Measurements from ENCODE around the gene DAGLA.

Gene DAGLA

GRCh38 chr11:61710019-61710418, 29.8 kb downstream of the DAGLA start:
- no peak for DNase-seq (ENCODE audit: low spot score)

DNA sequence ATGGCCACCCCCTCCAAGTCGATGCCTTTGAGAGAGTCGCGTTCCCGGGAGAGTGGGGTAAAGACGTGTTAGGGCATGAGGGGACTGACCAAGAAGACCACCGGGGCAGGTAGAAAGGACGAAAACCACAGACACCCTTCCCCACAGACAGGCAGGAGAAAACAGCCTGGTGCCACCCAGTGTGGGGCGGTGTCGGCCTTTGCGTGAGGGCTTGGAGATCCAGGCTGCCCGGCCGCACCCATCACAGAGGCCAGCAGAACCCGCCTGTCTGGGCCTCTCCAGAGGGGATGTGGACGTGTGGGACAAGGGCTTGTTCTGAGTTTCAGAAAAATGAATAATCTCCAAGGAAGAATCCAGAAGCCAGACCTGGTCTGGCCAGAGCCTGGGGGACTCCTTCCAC, 30.8 kb downstream of the DAGLA start:
- no peak for DNase-seq (ENCODE audit: low spot score)

GRCh38 chr11:61711498-61711897, 31.3 kb downstream of the DAGLA start:
- no peak for DNase-seq (ENCODE audit: low spot score)

- DNase-seq (ENCODE audit: low spot score) = no peak
These were observed 32.1 kb downstream of the DAGLA start for GRCh38 chr11:61712314-61712713.

- no peak for DNase-seq (ENCODE audit: low spot score)
These were observed 32.7 kb downstream of the DAGLA start for GRCh38 chr11:61712846-61713245.

DNA sequence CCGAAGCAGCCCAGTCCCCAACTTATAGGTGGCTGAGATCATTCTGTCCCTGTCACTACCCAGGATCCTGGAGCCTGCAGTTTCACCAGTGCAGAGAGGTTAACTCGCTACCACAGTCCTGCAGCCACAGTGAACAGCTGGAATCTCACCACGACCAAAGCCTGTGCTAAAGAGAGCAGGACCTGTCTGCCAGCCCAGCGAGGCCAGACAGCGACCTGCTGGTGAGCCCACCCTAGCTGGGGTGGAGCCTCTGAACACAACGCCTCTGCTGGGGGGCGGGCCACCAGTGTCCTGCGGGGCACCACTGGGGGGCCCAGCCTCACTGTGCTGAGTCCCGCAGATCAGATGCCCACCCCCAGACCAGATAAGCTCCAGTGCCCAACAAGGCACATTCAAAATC, 33.3 kb downstream of the DAGLA start:
- DNase-seq (ENCODE audit: low spot score) = no peak

- no peak for DNase-seq (ENCODE audit: low spot score)
These were observed 33.7 kb downstream of the DAGLA start for GRCh38 chr11:61713906-61714305.

- DNase-seq (ENCODE audit: low spot score) = no peak
These were observed 34.1 kb downstream of the DAGLA start for GRCh38 chr11:61714316-61714715.

- no peak for DNase-seq (ENCODE audit: low spot score)
These were observed 34.7 kb downstream of the DAGLA start for GRCh38 chr11:61714916-61715315.

- no peak for DNase-seq (ENCODE audit: low spot score)
These were observed 35.7 kb downstream of the DAGLA start for GRCh38 chr11:61715867-61716266.

DNA sequence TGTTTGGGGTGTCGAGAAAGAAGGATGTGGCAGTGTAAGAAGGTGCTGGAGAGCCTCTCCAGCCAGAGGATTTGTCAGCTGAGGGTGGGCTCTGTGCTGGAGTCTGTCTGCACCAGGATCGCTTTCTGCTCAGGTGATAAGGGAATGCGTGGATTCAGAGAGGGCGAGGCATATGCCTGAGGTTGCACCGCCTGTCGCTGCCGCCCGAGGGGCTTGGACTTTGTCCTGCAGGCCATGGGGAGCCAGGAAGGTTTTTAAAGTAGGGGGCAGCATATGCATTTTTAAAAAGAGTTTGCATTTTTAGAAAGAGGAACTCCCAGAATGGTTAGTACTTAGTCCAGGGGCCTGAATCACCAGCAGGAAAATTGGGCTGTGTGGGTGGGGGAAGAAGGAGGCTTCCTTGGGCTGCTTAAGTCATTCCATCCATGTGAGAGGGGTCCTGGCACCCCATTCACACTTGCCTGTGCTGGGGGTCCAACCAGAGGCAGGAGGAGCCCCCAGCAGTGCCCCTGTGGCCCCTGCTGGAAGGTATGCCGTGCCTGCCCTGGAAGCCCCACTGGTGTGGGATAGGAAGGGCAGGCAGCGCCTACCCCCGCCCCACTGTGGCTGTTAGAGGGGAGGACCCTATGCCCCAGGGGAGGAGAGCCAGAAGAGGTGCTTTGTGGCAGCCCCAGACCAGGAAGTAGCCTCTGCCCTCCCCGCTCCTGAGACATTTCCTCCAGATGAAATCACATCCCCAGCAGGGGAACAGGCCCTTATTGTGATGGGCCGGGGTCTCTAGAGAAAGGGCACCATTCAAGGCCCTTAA, 36.5 kb downstream of the DAGLA start:
- DNase-seq (ENCODE audit: low spot score) = no peak

- DNase-seq (ENCODE audit: low spot score) = no peak
These were observed 37.3 kb downstream of the DAGLA start for GRCh38 chr11:61717286-61718033.

DNA sequence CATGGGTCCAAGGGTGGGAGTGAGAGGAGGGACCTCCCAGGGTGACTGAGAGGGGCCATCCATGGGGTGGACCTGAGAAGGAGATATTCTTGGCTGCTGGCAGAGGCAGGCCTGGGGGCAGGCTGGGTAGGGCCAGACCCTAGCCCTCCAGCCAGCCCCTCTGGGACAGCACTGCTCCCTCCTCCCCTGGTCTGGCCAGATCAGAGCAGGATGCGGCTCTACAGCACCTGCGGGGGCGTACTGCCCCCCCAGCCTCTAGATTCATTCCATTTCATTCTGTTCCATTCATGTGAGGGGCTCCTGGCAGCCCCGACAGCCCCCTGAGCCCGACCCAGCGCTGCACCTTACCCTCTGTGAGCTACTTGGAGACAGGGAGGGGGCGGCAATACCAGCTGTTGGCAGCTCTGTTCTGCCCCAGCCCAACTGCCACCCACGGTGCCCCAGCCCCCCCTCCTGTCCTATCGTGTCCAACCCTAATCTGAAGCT, 37.9 kb downstream of the DAGLA start:
- no peak for DNase-seq (ENCODE audit: low spot score)

DNA sequence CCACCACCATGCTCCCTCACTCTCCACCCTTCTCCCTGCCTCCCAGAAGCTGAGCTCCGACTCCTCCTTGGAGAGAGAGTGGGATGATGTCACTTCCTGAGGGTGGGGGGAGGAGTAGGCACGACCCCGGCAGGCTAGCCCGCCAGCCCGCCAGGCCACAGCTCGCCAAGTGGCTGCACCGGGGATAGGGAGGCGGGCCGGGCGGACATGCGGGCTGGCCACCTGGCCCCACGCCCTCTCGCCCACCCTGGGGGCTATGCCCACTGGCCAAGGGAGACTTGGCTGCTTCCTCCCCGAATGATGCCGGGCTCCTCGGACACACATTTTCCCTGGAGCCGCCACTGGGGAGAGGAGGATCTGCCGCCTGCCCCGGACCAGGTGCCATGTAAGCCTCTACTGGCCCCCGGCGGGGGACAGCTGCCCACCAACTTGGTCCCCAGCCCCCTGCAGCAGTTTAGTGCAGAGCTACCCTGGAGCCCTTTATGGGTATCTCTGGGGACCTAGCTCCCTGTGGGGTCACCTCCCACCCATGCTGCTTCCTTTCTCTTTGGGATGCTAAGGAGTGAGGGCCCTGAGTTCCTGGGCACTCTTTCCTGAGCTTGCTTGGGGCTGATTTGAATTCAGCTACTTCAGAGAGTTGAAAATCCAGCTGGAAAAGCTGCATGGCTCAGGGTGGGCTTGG, 38.6 kb downstream of the DAGLA start:
- DNase-seq (ENCODE audit: low spot score) = no peak

DNA sequence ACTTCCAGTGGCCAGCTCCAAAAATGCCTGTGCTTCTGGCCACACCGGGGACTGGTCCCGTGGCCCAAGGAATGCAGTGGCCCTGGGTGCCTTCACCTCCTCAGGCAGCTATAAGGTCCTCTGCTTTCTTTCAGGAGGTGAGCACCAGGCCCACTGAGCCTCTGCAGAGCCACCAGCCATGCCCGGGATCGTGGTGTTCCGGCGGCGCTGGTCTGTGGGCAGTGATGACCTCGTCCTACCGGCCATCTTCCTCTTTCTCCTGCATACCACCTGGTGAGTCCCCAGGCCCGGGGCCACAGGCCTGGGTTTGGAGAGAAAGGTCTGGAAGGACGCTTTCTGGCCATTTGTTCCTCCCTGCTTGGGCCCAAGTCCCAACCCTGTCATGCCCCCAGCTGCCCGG, 39.8 kb downstream of the DAGLA start:
- DNase-seq (ENCODE audit: low spot score) = no peak

GRCh38 chr11:61720597-61720996, 40.4 kb downstream of the DAGLA start:
- no peak for DNase-seq (ENCODE audit: low spot score)

DNA sequence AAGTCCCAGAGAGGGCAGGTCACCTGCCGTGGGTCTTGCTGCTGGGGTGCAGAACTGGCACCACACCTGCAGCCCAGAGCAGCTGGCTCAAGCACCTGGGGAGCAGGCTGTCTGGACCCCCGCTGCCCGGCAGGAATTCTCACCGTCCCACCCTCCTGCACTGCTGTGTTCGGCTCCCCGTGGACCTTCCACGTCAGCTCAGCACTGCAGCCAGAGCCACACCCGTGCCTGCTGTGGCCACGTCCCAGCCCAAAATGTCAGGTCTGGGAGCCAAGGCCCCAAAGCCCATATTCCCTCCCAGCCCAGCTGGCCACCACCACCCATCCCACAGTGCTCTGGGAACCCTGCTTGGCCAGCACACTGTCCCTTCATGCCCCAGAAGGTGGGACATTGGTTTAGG, 44.2 kb downstream of the DAGLA start:
- no peak for DNase-seq (ENCODE audit: low spot score)

- DNase-seq (ENCODE audit: low spot score) = no peak
These were observed 45.6 kb downstream of the DAGLA start for GRCh38 chr11:61725781-61726231.

DNA sequence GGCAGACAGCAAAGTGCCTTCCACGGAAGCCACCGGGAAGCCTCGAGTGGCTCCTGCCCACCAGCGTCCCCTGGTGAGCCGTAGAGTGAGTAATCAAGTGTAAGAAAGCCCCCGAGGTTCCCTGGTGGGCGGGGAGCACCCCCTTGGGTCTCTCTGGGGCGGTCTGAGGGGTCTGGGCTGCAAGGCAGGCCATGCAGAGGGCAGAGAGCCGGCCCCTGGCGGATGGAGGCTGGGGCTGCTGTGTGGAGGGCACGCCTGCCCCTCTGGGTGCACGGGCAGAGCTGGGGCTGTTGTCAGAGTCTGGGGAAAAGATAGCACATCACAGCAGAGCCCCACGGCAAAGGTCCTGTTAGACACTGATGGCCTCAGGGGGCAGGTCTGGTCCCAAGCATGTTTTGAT, 46.6 kb downstream of the DAGLA start:
- no peak for DNase-seq (ENCODE audit: low spot score)

DNA sequence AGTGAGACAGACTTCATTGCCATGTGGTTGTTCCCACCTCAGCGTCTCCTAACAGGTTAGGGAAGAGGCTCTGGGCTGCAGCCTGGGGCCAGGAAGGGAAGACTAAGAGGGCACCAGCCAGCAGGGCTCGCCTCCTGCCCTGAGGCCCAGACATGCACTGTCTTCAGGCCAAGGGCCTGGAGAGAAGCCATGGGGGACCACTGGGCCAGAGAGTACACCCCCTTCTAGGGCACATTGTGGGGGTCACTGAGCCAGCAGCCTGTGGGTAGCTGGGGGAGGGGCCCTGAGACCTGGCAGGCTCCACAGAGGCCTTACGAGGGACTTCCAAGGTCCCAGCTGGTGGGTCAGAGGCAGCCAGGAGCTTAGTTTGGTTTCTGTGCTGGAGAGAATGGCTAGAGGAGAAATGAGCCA, 47.2 kb downstream of the DAGLA start:
- no peak for DNase-seq (ENCODE audit: low spot score)

DNA sequence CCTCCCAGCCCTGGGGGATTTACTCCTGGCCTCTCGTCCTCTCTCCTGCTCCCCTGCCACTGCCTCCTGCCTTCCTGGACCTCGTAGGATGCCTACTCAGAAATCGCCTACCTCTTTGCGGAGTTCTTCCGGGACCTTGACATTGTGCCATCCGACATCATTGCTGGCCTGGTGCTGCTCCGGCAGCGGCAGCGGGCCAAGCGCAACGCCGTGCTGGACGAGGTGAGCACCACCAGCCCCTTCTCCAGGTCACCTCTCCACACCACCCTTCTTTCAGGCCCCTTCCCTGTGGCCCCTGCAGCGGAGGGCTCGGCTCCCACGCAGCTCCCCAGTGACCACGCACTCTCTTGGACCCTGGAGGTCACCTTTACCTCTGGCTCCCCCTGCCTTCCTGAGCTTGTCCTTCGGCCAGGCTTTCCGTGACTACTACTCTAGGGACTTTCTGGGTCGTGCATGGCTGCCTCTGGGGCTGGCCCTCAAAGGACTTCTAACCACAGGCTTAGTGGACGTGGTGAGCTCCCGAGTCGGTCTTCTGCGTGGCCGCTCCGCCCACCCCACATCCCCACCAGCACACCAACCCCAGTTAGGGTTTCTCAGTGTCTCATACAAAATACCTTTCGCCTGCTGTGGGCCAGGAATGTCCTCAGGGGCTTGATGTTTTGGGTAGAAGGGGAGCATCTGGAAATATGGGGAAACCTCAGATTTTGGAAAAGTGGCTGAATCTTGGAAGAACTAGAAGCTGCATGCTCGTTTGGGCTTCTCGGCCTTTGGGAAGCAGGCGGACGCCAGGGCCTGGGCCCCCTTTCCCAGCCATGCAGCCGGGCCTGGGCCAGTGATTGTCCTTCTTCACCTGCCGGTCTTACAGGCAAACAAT, 48.1 kb downstream of the DAGLA start:
- no peak for DNase-seq (ENCODE audit: low spot score)

- DNase-seq (ENCODE audit: low spot score) = no peak
These were observed 48.7 kb downstream of the DAGLA start for GRCh38 chr11:61728940-61729219.
